Stimulated activated CD8-positive, alpha-beta memory T cell treated with anti-CD3 and anti-CD28 coated beads, Interleukin-4, amount 100 ng/mL, for 4 hours (primary cell): ENCODE data around the gene KRT82.
"Not testable (repeated sequence)": the region's sequence is repeated elsewhere in the genome, so short reads cannot be mapped to it uniquely, and the experiment has no call there.

Source experiments
- DNase-seq, 2 donors: peaks; one replicate each; pipeline ENCODE4 v3.0.0-alpha.2; 2020; ENCODE audit warnings: low read depth in 2 of 2, low spot score in 1 of 2

Gene KRT82

GRCh38 chr12:52346593-52346992 is 59.5 kb downstream of the KRT82 start:
- no peak for DNase-seq

GRCh38 chr12:52345041-52345440 is 61.1 kb downstream of the KRT82 start:
- DNase-seq, result not testable (repeated sequence)

GRCh38 chr12:52344111-52344510 is 62.0 kb downstream of the KRT82 start:
- DNase-seq, result no peak
